Tibial nerve (tissue), 4 donors: Measurements from ENCODE around the gene PRKAR1B.

Source experiments
- EP300 ChIP-seq, 2 donors: sonication (generic); formaldehyde crosslinking; IDR thresholded peaks; one replicate each; pipeline ENCODE4 v1.6.1; 2017; ENCODE audit warnings: antibody characterized with exemption in 2 of 2, mild to moderate bottlenecking in 1 of 2
- TF ChIP-seq, protein P1 (sequence below), 5 experiments: fragments of 200-600 bp in 3 of 5; fragments of 450-650 bp in 2 of 5; sonication (generic) in 3 of 5; IDR thresholded peaks; one replicate each; pipeline ENCODE4 v1.5.1; 2016 to 2019; ENCODE audit warnings: antibody characterized with exemption in 5 of 5, mild to moderate bottlenecking in 3 of 5, moderate library complexity in 2 of 5

DNA sequence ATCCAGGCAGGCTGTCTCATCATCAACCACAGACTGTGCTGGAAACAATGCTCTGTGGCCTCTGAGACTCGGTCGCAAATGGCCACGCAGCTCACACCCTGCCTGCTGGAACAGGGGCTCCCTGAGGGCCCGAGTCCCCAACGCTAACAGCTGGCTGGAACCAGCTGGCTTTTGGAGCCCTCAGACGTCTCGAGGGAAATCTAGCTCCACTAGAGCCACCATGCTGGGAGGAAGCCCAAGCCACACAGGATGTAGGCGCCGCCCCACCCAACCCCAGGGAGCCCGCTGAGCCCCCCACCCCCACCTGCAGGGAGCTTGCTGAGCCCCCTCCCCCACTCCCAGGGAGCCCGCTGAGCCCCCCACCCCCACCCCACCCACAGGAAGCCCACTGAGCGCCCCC, 186.1 kb downstream of the PRKAR1B start:
- no peak for TF ChIP-seq EP300 (IDR thresholded peaks at IDR 0.05)
- TF ChIP-seq, protein P1, sequence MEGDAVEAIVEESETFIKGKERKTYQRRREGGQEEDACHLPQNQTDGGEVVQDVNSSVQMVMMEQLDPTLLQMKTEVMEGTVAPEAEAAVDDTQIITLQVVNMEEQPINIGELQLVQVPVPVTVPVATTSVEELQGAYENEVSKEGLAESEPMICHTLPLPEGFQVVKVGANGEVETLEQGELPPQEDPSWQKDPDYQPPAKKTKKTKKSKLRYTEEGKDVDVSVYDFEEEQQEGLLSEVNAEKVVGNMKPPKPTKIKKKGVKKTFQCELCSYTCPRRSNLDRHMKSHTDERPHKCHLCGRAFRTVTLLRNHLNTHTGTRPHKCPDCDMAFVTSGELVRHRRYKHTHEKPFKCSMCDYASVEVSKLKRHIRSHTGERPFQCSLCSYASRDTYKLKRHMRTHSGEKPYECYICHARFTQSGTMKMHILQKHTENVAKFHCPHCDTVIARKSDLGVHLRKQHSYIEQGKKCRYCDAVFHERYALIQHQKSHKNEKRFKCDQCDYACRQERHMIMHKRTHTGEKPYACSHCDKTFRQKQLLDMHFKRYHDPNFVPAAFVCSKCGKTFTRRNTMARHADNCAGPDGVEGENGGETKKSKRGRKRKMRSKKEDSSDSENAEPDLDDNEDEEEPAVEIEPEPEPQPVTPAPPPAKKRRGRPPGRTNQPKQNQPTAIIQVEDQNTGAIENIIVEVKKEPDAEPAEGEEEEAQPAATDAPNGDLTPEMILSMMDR (IDR thresholded peaks at IDR 0.05) = no peak
